H1 (cell line): ENCODE results near the gene EEF1AKMT2. TPM values are rescaled to one million over a fixed set of nuclear protein-coding genes. Genes with fewer than 3 reads are reported as not detected.

Experiments
- CTCF ChIA-PET: fragments of 300-600 bp; sonication (Branson Sonifier 250); formaldehyde crosslinking; loops from one replicate; lab custom pipeline; 2021; ENCODE audit not compliant: partially characterized antibody; lab: Charles Lee
- POLR2A ChIA-PET: fragments of 300-600 bp; sonication (Branson Sonifier 250); formaldehyde crosslinking; loops from one replicate; lab custom pipeline; 2021; ENCODE audit warnings: inconsistent platforms; ENCODE audit not compliant: partially characterized antibody; lab: Charles Lee
- DNase-seq, 2 experiments: peaks; one replicate each; pipeline versions ENCODE4 v3.0.0 to v3.0.0-alpha.2; 2010 to 2022; ENCODE audit warnings: low spot score in 2 of 2, low read depth in 1 of 2, mixed read lengths in 1 of 2
- FAIRE-seq: peaks from 2 replicates; lab custom pipeline; 2011; peaks lifted over from hg19 to GRCh38; lab: Jason Lieb, UNC
- H2AFZ ChIP-seq: 2 replicates; pipeline ENCODE4 v1.8.1; 2012; ENCODE audit warnings: low read length, inconsistent platforms
- H2AK5ac ChIP-seq: 2 replicates; pipeline ENCODE4 v1.6.1; 2013; ENCODE audit warnings: low read depth, low read length
- H2BK120ac ChIP-seq: replicated peaks from 2 replicates; pipeline ENCODE3; 2013; ENCODE audit warnings: low read depth, low read length, inconsistent platforms
- H2BK12ac ChIP-seq: 2 replicates; pipeline ENCODE4 v1.6.1; 2013; ENCODE audit warnings: low read depth, low read length
- H2BK15ac ChIP-seq: 2 replicates; pipeline ENCODE4 v1.6.1; 2013; ENCODE audit warnings: low read length
- H2BK20ac ChIP-seq: 2 replicates; pipeline ENCODE4 v1.6.1; 2013; ENCODE audit warnings: low read length
- H2BK5ac ChIP-seq: 2 replicates; pipeline ENCODE4 v1.6.1; 2013; ENCODE audit warnings: low read depth, low read length
- H3K14ac ChIP-seq: 2 replicates; pipeline ENCODE4 v1.6.1; 2013; ENCODE audit warnings: inconsistent platforms; ENCODE audit not compliant: insufficient read length
- H3K18ac ChIP-seq: 2 replicates; pipeline ENCODE4 v1.6.1; 2013; ENCODE audit warnings: low read length; ENCODE audit errors: extremely low read depth
- H3K23ac ChIP-seq: 2 replicates; pipeline ENCODE4 v1.6.1; 2013; ENCODE audit warnings: inconsistent platforms; ENCODE audit not compliant: insufficient read length
- H3K23me2 ChIP-seq: 2 replicates; pipeline ENCODE4 v1.6.1; 2013; ENCODE audit warnings: low read depth, low read length
- H3K27ac ChIP-seq: 2 replicates; pipeline ENCODE4 v1.6.1; 2011; ENCODE audit warnings: low read depth, low read length, inconsistent platforms
- H3K27me3 ChIP-seq, 4 experiments: replicated peaks in 1 of 4; 1 replicate in 1 of 4; 2 replicates in 3 of 4; pipeline versions ENCODE4 v1.6.1 to v1.8.1; 2011 to 2013; ENCODE audit warnings: low read length in 3 of 4, mild to moderate bottlenecking in 3 of 4, inconsistent platforms in 2 of 4, mixed read lengths in 2 of 4, moderate library complexity in 1 of 4; ENCODE audit not compliant: control insufficient read depth in 3 of 4, insufficient read depth in 3 of 4; ENCODE audit errors: extremely low read depth in 1 of 4
- H3K36me3 ChIP-seq, 4 experiments: 2 replicates each; pipeline versions ENCODE4 v1.6.1 to v1.8.1; 2011 to 2013; ENCODE audit warnings: mild to moderate bottlenecking in 4 of 4, low read length in 3 of 4, moderate library complexity in 2 of 4, control low read depth in 1 of 4, inconsistent platforms in 1 of 4; ENCODE audit not compliant: insufficient read depth in 4 of 4, control insufficient read depth in 2 of 4
- H3K4ac ChIP-seq: replicated peaks from 2 replicates; pipeline ENCODE3; 2013; ENCODE audit warnings: low read length, low read depth, mixed read lengths, inconsistent platforms; ENCODE audit not compliant: insufficient read length
- H3K4me1 ChIP-seq, 4 experiments: replicated peaks in 1 of 4; 1 replicate in 1 of 4; 2 replicates in 3 of 4; pipeline versions ENCODE4 v1.6.1 to v1.8.1; 2011 to 2013; ENCODE audit warnings: low read length in 3 of 4, inconsistent platforms in 2 of 4, mixed read lengths in 1 of 4; ENCODE audit not compliant: insufficient read depth in 4 of 4, control insufficient read depth in 3 of 4
- H3K4me2 ChIP-seq, 2 experiments: 2 replicates each; pipeline versions ENCODE4 v1.6.1 to v1.8.1; 2011 to 2013; ENCODE audit warnings: low read depth in 2 of 2, low read length in 2 of 2, control low read depth in 1 of 2, inconsistent platforms in 1 of 2, mild to moderate bottlenecking in 1 of 2; ENCODE audit not compliant: insufficient read depth in 1 of 2
- H3K4me3 ChIP-seq, 4 experiments: fragments of 200-600, 300-600 bp in 1 of 4; sonication (generic), shearing (Covaris generic), sonication (Bioruptor Twin) in 1 of 4; 2 replicates each; pipeline versions ENCODE4 v1.5.1 to v1.8.1; 2011 to 2016; ENCODE audit warnings: low read length in 4 of 4, low read depth in 3 of 4, control low read depth in 2 of 4, inconsistent platforms in 2 of 4, mild to moderate bottlenecking in 2 of 4, mixed read lengths in 1 of 4, moderate library complexity in 1 of 4; ENCODE audit not compliant: insufficient read depth in 2 of 4; ENCODE audit errors: extremely low read depth in 1 of 4
- H3K56ac ChIP-seq: replicated peaks from 2 replicates; pipeline ENCODE3; 2013; ENCODE audit warnings: low read depth, mild to moderate bottlenecking, mixed read lengths, low read length, inconsistent platforms; ENCODE audit not compliant: insufficient read length
- H3K79me1 ChIP-seq: 2 replicates; pipeline ENCODE4 v1.6.1; 2013; ENCODE audit warnings: low read depth, low read length, control low read depth
- H3K79me2 ChIP-seq, 2 experiments: 2 replicates each; pipeline versions ENCODE4 v1.6.1 to v1.8.1; 2012 to 2013; ENCODE audit warnings: low read length in 2 of 2, mild to moderate bottlenecking in 2 of 2, inconsistent platforms in 1 of 2; ENCODE audit not compliant: insufficient read depth in 2 of 2, control insufficient read depth in 1 of 2
- H3K9ac ChIP-seq, 4 experiments: replicated peaks in 1 of 4; 1 replicate in 1 of 4; 2 replicates in 3 of 4; pipeline versions ENCODE4 v1.6.1 to v1.8.1; 2011 to 2013; ENCODE audit warnings: low read depth in 3 of 4, low read length in 3 of 4, control low read depth in 2 of 4, mild to moderate bottlenecking in 2 of 4, moderate library complexity in 2 of 4, inconsistent platforms in 1 of 4; ENCODE audit errors: extremely low read depth in 1 of 4
- H3K9me3 ChIP-seq, 2 experiments: 2 replicates each; pipeline versions ENCODE4 v1.6.1 to v1.8.1; 2012 to 2013; ENCODE audit warnings: mild to moderate bottlenecking in 2 of 2, moderate library complexity in 2 of 2, control low read depth in 1 of 2, inconsistent platforms in 1 of 2, low read depth in 1 of 2, low read length in 1 of 2, mixed read lengths in 1 of 2; ENCODE audit not compliant: insufficient read depth in 2 of 2
- H4K20me1 ChIP-seq, 2 experiments: replicated peaks in 1 of 2; 2 replicates each; pipeline versions ENCODE3 to v1.8.1; 2011 to 2013; ENCODE audit warnings: inconsistent platforms in 2 of 2, low read length in 2 of 2, mild to moderate bottlenecking in 1 of 2; ENCODE audit not compliant: insufficient read depth in 2 of 2, control insufficient read depth in 1 of 2
- H4K5ac ChIP-seq: 2 replicates; pipeline ENCODE4 v1.6.1; 2013; ENCODE audit warnings: low read length, low read depth, mixed read lengths, inconsistent platforms; ENCODE audit not compliant: insufficient read length
- H4K8ac ChIP-seq: 2 replicates; pipeline ENCODE4 v1.8.0; 2013; ENCODE audit warnings: mild to moderate bottlenecking, moderate library complexity, low read length, inconsistent platforms; ENCODE audit not compliant: insufficient read depth; ENCODE audit errors: extremely low read depth
- H4K91ac ChIP-seq: replicated peaks from 2 replicates; pipeline ENCODE3; 2013; ENCODE audit warnings: low read length, mixed read lengths, inconsistent platforms; ENCODE audit not compliant: insufficient read length
- BACH1 ChIP-seq: IDR thresholded peaks from 2 replicates; pipeline ENCODE4 v1.6.1; 2012; ENCODE audit warnings: low read length, improper control_type of control experiment
- CBX8 ChIP-seq: fragments of 300-800, 300-1000 bp; sonication (generic); IDR thresholded peaks from 2 replicates; pipeline ENCODE4 v1.7.1; 2016; ENCODE audit warnings: low read depth, low read length, borderline replicate concordance
- CHD1 ChIP-seq: IDR thresholded peaks from 2 replicates; pipeline ENCODE4 v1.6.1; 2012; ENCODE audit warnings: low read depth, low read length, improper control_type of control experiment
- CHD2 ChIP-seq: IDR thresholded peaks from 2 replicates; pipeline ENCODE4 v1.6.1; 2012; ENCODE audit warnings: low read length, improper control_type of control experiment
- CREB1 ChIP-seq: IDR thresholded peaks from 2 replicates; pipeline ENCODE4 v1.6.1; 2012; ENCODE audit warnings: inconsistent platforms
- HDAC6 ChIP-seq: IDR thresholded peaks from one replicate; pipeline ENCODE4 v1.7.1; 2012; ENCODE audit warnings: low read depth, mild to moderate bottlenecking, inconsistent platforms, low read length, moderate library complexity
- KDM5A ChIP-seq: fragments of 200-600 bp; IDR thresholded peaks from 2 replicates; pipeline ENCODE4 v1.7.1; 2012; ENCODE audit warnings: mild to moderate bottlenecking, low read length, inconsistent platforms, mixed read lengths
- MAFK ChIP-seq: IDR thresholded peaks from 2 replicates; pipeline ENCODE4 v1.6.1; 2012; ENCODE audit warnings: low read depth, mild to moderate bottlenecking, improper control_type of control experiment, low read length
- PHF8 ChIP-seq: fragments of 200-600 bp; sonication (generic); conservative IDR thresholded peaks from 2 replicates; pipeline ENCODE4 v1.7.1; 2012; ENCODE audit warnings: low read depth, mild to moderate bottlenecking, inconsistent platforms, low read length, moderate library complexity
- POU5F1 ChIP-seq: IDR thresholded peaks from 2 replicates; pipeline ENCODE4 v1.6.1; 2011; ENCODE audit warnings: low read depth, mild to moderate bottlenecking, low read length, moderate library complexity
- RFX5 ChIP-seq: IDR thresholded peaks from 2 replicates; pipeline ENCODE4 v1.6.1; 2011; ENCODE audit warnings: low read depth, low read length, improper control_type of control experiment, borderline replicate concordance
- SIRT6 ChIP-seq: IDR thresholded peaks from one replicate; pipeline ENCODE4 v1.7.1; 2012; ENCODE audit warnings: low read length, inconsistent platforms
- SP4 ChIP-seq: IDR thresholded peaks from 2 replicates; pipeline ENCODE4 v1.6.1; 2012; ENCODE audit warnings: low read length, inconsistent platforms
- SRF ChIP-seq: IDR thresholded peaks from 2 replicates; pipeline ENCODE4 v1.6.1; 2011; ENCODE audit warnings: mild to moderate bottlenecking, low read depth, low read length, moderate library complexity
- TAF1 ChIP-seq: IDR thresholded peaks from 2 replicates; pipeline ENCODE4 v1.6.1; 2011; ENCODE audit warnings: mild to moderate bottlenecking, low read depth, low read length
- TAF7 ChIP-seq: optimal IDR thresholded peaks from 2 replicates; pipeline ENCODE3; 2011; ENCODE audit warnings: low read depth, mild to moderate bottlenecking, inconsistent platforms, low read length, moderate library complexity, borderline replicate concordance
- polyA plus RNA-seq, 7 experiments: library from polyadenylated mRNA; depleted of rRNA in 3 of 7; stranded (reverse) in 5 of 7; unstranded in 2 of 7; fragments of >200 nt in 5 of 7; fragments of 200-250 nt in 2 of 7; gene quantifications; 1 replicate in 5 of 7; 2 replicates in 1 of 7; 4 replicates in 1 of 7; pipeline versions ENCODE4 v1.2.1 to v1.2.3, GENCODE V29; 2011 to 2013; ENCODE audit warnings: missing spikeins in 2 of 7, mixed read lengths in 2 of 7
- total RNA-seq: library from RNA; stranded (reverse); fragmentation: NEBNext Ultra II Directional; extraction: Animal tissue kit (Norgen Biotek cat#: 25700); gene quantifications from 2 replicates; pipeline ENCODE4 v1.2.1, GENCODE V29; 2021

EEF1AKMT2 gene
- total and polyA plus RNA-seq, 2 of the 8 experiments (the other 6 are each of a cell fraction or from before 2014, with no cell fraction given) = 9.8 to 26.8 TPM

DNA sequence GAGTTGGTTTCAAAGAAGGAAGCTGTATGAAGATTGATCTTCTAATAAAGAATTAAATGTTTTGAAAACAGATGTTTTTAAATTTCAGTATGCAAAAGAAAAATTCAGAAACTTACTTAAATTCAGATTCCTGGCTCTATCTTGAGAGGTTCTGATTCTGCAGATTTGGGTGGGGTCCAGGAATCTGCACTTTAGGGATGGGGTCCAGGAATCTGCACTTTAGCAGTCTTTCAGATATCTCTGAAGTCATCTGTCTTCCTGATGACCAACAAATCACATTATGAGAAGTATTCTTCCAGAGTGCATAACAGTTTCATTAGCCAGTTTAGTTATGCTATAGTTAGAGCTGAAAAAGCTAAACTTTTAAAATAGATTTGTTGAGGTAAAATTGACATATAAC, 34.0 kb upstream of the EEF1AKMT2 start:
- Histone ChIP-seq H3K79me2 (no peaks in the 10 kb centered on the region), H3K18ac (no peak overlapping the region)
- no peak for TF ChIP-seq BACH1
- no peak for TF ChIP-seq KDM5A
- TF ChIP-seq POU5F1 = no peak
- no peak for TF ChIP-seq CREB1
- no peak for TF ChIP-seq MAFK
- no peak for TF ChIP-seq SRF
- TF ChIP-seq CHD2 = no peak
- no peak for TF ChIP-seq PHF8
- TF ChIP-seq SIRT6 = no peak
- TF ChIP-seq TAF1 = no peak
- TF ChIP-seq HDAC6 = no peak
- TF ChIP-seq TAF7 = no peak
- TF ChIP-seq SP4 = no peak
- no peak for TF ChIP-seq CHD1
- TF ChIP-seq RFX5 = no peak
- TF ChIP-seq CBX8 = no peak
- TF ChIP-seq, all 59 proteins: peak for 0
- Histone ChIP-seq H2BK5ac (no peak overlapping the region), H3K27ac (no peak overlapping the region), H4K5ac (no peak overlapping the region), H3K14ac (no peak overlapping the region), H3K79me1 (no peaks in the 10 kb centered on the region), H3K23ac (no peak overlapping the region), H3K4ac (no peak overlapping the region), H3K9me3 (no peaks in the 10 kb centered on the region), H3K27me3 (no peaks in the 10 kb centered on the region), H2BK120ac (no peak overlapping the region), H4K8ac (no peak overlapping the region), H4K20me1 (no peaks in the 10 kb centered on the region), H2BK15ac (no peak overlapping the region), H3K56ac (no peak overlapping the region), H3K23me2 (no peaks in the 10 kb centered on the region), H2AFZ (no peak overlapping the region), H2AK5ac (no peak overlapping the region), H3K4me3 (no peak overlapping the region), H3K4me2 (no peak overlapping the region), H3K9ac (peak overlapping the region in 1 of 4 experiments; percentile 13; a peak in 1 of 7 replicates), H3K36me3 (peaks cover 6 to 41% (median 27%) of the 10 kb centered on the region in 4 experiments), H2BK12ac (no peak overlapping the region), H3K4me1 (no peaks in the 10 kb centered on the region), H2BK20ac (no peak overlapping the region), H4K91ac (no peak overlapping the region)
- POLR2A ChIA-PET = no interaction called here
- DNase-seq = no peak
- no peak for FAIRE-seq
- CTCF ChIA-PET = interaction anchor here (1.1 to 3.3 kb wide), 6 partner anchors 10 to 88 kb away, joined by 3 to 15 read pairs (median 5); partner anchors contain the start of gene EEF1AKMT2
